Measurements from ENCODE around the gene RD3L.
"Not testable (repeated sequence)": the region's sequence is repeated elsewhere in the genome, so short reads cannot be mapped to it uniquely, and the experiment has no call there.

RD3L gene

GRCh38 chr14:103941973-103942736 is at the start of gene RD3L:
TSS of gene RD3L (minus strand) at chr14:103942529. CDS start at chr14:103941695, 834 bp downstream.
- no peak for DNase-seq

GRCh38 chr14:103989964-103990363 is 47.6 kb upstream of the RD3L start:
- DNase-seq, result no peak

- DNase-seq, result no peak
These were observed 46.7 kb upstream of the RD3L start for GRCh38 chr14:103989034-103989433.

- DNase-seq, result no peak
These were observed 41.9 kb upstream of the RD3L start for GRCh38 chr14:103984196-103984595.

GRCh38 chr14:103980623-103981238 is 38.4 kb upstream of the RD3L start:
- not testable (repeated sequence) for DNase-seq

- DNase-seq, result no peak
These were observed 32.2 kb upstream of the RD3L start for GRCh38 chr14:103974575-103974974.

GRCh38 chr14:103973354-103973753 is 31.0 kb upstream of the RD3L start:
- DNase-seq, result no peak

- no peak for DNase-seq
These were observed 27.6 kb upstream of the RD3L start for GRCh38 chr14:103969961-103970360.

- no peak for DNase-seq
These were observed 24.3 kb upstream of the RD3L start for GRCh38 chr14:103966631-103967030.

GRCh38 chr14:103961928-103962578 is 19.7 kb upstream of the RD3L start:
- no peak for DNase-seq

- no peak for DNase-seq
These were observed 18.2 kb upstream of the RD3L start for GRCh38 chr14:103960457-103961055.

GRCh38 chr14:103949131-103949790 is 6.9 kb upstream of the RD3L start:
- no peak for DNase-seq

- no peak for DNase-seq
These were observed 6.1 kb upstream of the RD3L start for GRCh38 chr14:103948442-103948841.

GRCh38 chr14:103946975-103947374 is 4.6 kb upstream of the RD3L start:
- no peak for DNase-seq

- no peak for DNase-seq
These were observed 1.3 kb upstream of the RD3L start for GRCh38 chr14:103943673-103944072.

GRCh38 chr14:103941462-103941861 is 867 bp downstream of the RD3L start:
- no peak for DNase-seq

- no peak for DNase-seq
These were observed 7.2 kb downstream of the RD3L start for GRCh38 chr14:103935102-103935501.

- DNase-seq, result no peak
These were observed 9.4 kb downstream of the RD3L start for GRCh38 chr14:103932791-103933490.

- DNase-seq, result no peak
These were observed 10.9 kb downstream of the RD3L start for GRCh38 chr14:103931422-103931821.

GRCh38 chr14:103930051-103930604 is 12.2 kb downstream of the RD3L start:
- no peak for DNase-seq

- no peak for DNase-seq
These were observed 14.1 kb downstream of the RD3L start, which contains the start of gene TDRD9 for GRCh38 chr14:103928011-103928890. TSS of gene TDRD9 (plus strand) at chr14:103928456. CDS start at chr14:103928510, 54 bp downstream.
